ENCODE data around the gene EPC1. TPM values are rescaled to one million over a fixed set of nuclear protein-coding genes. Genes with fewer than 3 reads are reported as not detected.
A peak's percentile ranks its signal among the peaks of the same experiment; 100 is the strongest.

Gene EPC1
- total RNA-seq, 2 donors from 2014 or later: 31.9 to 39.2 TPM

DNA sequence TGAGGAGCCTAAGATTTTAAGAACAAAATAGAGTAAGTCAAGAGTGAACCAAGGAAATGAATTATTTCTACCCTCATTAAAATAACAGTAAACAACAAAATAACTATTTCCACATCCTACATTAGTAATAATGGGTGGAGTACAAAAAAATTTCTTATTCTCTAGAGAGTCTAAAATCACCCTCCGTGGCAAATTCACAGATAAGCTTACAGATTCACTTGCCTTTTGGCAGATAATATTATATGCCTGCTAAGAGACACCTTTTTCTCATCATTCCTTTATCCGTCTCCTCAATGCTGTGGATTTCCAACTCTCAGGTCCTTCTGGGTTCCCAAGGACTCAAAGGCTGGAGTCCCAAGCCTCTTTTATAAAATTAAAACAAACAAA lies 2.2 kb upstream of the EPC1 start:
- Histone ChIP-seq H3K4me1 (peaks cover 36% of the 10 kb centered on the region), H3K4me3 (no peak overlapping the region), H3K36me3 (replicated peaks in 1 of 2; ENCODE audit: insufficient read depth in 1 of 2, low read depth in 2 of 2) (no peaks in the 10 kb centered on the region), H3K27ac (no peak overlapping the region), H3K27me3 (no peaks in the 10 kb centered on the region), H3K9me3 (no peaks in the 10 kb centered on the region)
- WGBS, 2 donors: 68 to 72% methylated on average over 2 of the region's 2 CpGs
- intact Hi-C loops (cut with DNase I): no loop called here
- DNase-seq (no peak), ATAC-seq (no peak)
- TF ChIP-seq POLR2A (IDR thresholded peaks at IDR 0.05): no peak
- TF ChIP-seq, protein P1, sequence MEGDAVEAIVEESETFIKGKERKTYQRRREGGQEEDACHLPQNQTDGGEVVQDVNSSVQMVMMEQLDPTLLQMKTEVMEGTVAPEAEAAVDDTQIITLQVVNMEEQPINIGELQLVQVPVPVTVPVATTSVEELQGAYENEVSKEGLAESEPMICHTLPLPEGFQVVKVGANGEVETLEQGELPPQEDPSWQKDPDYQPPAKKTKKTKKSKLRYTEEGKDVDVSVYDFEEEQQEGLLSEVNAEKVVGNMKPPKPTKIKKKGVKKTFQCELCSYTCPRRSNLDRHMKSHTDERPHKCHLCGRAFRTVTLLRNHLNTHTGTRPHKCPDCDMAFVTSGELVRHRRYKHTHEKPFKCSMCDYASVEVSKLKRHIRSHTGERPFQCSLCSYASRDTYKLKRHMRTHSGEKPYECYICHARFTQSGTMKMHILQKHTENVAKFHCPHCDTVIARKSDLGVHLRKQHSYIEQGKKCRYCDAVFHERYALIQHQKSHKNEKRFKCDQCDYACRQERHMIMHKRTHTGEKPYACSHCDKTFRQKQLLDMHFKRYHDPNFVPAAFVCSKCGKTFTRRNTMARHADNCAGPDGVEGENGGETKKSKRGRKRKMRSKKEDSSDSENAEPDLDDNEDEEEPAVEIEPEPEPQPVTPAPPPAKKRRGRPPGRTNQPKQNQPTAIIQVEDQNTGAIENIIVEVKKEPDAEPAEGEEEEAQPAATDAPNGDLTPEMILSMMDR (IDR thresholded peaks at IDR 0.05): no peak

DNA sequence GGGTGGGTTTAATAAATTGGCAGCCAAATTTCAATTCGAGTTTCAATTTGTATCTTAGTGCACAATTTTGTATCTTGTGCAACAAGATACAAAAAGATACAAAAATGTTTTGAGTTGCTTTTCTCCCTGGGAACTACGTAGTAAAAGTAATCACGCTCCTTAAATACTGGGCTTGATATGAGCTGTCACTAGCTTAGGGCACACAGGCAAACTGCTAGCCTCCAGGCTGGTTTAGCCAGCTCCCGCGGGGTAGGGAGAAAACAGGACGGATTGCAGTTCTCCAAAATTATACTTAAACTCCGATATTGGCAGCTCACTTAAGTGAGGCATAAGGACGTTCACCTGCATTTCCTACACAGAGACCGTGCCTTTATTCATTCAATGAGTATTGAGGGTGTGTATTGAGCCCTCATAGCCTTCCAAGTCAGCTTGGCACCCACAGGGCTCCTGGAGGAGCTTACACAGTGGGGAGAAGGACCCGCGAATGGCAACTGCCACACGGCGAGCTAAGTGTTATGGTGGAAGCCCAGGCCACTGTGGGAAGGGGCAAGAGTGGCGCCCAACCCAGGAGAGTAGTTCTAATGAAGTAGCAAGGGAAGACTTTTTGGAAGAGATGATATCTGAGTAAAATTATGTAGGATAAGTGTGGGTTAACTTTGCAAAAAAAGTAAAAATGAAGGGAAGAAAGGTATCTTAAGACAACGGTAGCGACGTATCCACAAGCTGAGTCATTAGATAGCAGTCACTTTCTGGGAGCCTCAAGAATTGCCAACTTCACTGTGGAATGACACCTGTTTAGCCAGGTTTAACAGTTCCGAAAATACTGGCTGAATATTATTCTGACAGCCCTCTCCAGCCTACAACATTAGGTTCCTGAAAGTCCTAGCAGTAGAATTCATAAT lies 1.6 kb upstream of the EPC1 start:
- Histone ChIP-seq H3K9me3 (no peaks in the 10 kb centered on the region), H3K4me1 (peaks cover 40% of the 10 kb centered on the region), H3K27ac (peak overlapping the region in 2 of 4 donors; percentile 7 to 31), H3K4me3 (no peak overlapping the region), H3K36me3 (replicated peaks in 1 of 2; ENCODE audit: insufficient read depth in 1 of 2, low read depth in 2 of 2) (no peaks in the 10 kb centered on the region), H3K27me3 (no peaks in the 10 kb centered on the region)
- 38 to 42% methylated on average over 16 to 18 of the region's 18 CpGs for WGBS, 2 donors
- intact Hi-C loops (cut with DNase I): no loop called here
- TF ChIP-seq, protein P1 (IDR thresholded peaks at IDR 0.05): no peak
- TF ChIP-seq POLR2A (IDR thresholded peaks at IDR 0.05): no peak
- ATAC-seq (no peak), DNase-seq (peak in 1 of 4 donors; percentile 29)

DNA sequence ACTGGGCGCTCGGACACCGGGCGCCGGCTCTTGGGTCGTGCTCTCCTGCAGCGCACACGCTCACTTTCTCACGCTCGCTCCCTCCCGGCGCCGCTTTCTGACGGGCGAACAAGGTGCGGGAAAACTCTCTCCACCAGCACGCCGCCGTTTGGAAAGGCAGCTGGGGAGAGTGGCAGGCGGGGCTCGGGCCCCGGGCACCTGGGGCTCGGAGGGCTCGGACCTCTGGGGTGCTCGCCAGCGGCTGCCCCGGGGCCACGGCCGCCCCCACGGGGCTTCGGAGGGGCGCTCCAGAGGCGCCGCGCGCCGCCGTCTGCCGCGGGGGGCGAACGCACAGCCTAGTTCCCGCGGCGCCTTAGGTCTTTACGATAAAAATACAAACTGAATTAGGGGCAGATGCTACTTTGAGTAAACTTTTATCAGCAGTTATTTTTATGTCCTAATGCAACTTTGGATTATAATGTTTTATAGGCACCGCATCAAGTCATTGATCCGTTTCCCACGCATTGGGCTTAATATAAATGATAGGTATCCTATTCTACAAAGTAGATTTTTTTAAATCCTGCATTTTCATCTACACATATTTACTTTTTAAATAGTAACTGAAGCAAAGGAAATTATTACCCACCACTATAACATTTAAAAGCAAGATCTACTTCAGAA lies 535 bp upstream of the EPC1 start:
- 0% methylated on average over 17 to 49 of the region's 49 CpGs for WGBS, 2 donors
- Histone ChIP-seq H3K27ac (peak overlapping the region; percentile 99 to 100 (median 100)), H3K4me1 (peaks cover 39% of the 10 kb centered on the region), H3K36me3 (replicated peaks in 1 of 2; ENCODE audit: insufficient read depth in 1 of 2, low read depth in 2 of 2) (no peaks in the 10 kb centered on the region), H3K4me3 (peak overlapping the region; percentile 82 to 86), H3K27me3 (no peaks in the 10 kb centered on the region), H3K9me3 (no peaks in the 10 kb centered on the region)
- ATAC-seq (no peak), DNase-seq (no peak)
- intact Hi-C loops (cut with DNase I): no loop called here
- no peak for TF ChIP-seq POLR2A (IDR thresholded peaks at IDR 0.05)
- TF ChIP-seq, protein P1 (IDR thresholded peaks at IDR 0.05): no peak

- Histone ChIP-seq H3K4me3 (peak overlapping the region; percentile 82 to 86), H3K9me3 (no peaks in the 10 kb centered on the region), H3K4me1 (peaks cover 50% of the 10 kb centered on the region), H3K27me3 (no peaks in the 10 kb centered on the region), H3K27ac (peak overlapping the region; percentile 99 to 100 (median 100)), H3K36me3 (replicated peaks in 1 of 2; ENCODE audit: insufficient read depth in 1 of 2, low read depth in 2 of 2) (no peaks in the 10 kb centered on the region)
- DNase-seq: peak; percentile 96 to 97 (median 96)
- TF ChIP-seq, protein P1 (IDR thresholded peaks at IDR 0.05): peak; percentile 97 to 99 (median 98)
- peak in 1 of 3 donors; percentile 17 for TF ChIP-seq POLR2A (IDR thresholded peaks at IDR 0.05)
- WGBS, 2 donors: 0% methylated on average over 4 to 30 of the region's 30 CpGs
- intact Hi-C loops (cut with DNase I): no loop called here
- peak; percentile 94 for ATAC-seq
These were observed 816 bp downstream of the EPC1 start for GRCh38 chr10:32346134-32346550.

Data from body of pancreas (tissue), 4 donors.